AG09309 (cell line): ENCODE results near the gene ERGIC1.
A peak's percentile ranks its signal among the peaks of the same experiment; 100 is the strongest.

Experiments
- DNase-seq: peaks from one replicate; pipeline ENCODE4 v3.0.0-alpha.2; 2010; ENCODE audit warnings: low read depth
- H3K4me3 ChIP-seq: 2 replicates; pipeline ENCODE4 v1.5.1; 2011; ENCODE audit warnings: mild to moderate bottlenecking, low read depth, low read length, moderate library complexity; ENCODE audit not compliant: control insufficient read depth
- TF ChIP-seq, protein P1 (sequence below): IDR thresholded peaks from 2 replicates; pipeline ENCODE4 v1.5.1; 2011; ENCODE audit warnings: mild to moderate bottlenecking, low read depth, low read length, inconsistent platforms; ENCODE audit not compliant: insufficient read depth, control insufficient read depth; ENCODE audit errors: missing control alignments

Gene ERGIC1

DNA sequence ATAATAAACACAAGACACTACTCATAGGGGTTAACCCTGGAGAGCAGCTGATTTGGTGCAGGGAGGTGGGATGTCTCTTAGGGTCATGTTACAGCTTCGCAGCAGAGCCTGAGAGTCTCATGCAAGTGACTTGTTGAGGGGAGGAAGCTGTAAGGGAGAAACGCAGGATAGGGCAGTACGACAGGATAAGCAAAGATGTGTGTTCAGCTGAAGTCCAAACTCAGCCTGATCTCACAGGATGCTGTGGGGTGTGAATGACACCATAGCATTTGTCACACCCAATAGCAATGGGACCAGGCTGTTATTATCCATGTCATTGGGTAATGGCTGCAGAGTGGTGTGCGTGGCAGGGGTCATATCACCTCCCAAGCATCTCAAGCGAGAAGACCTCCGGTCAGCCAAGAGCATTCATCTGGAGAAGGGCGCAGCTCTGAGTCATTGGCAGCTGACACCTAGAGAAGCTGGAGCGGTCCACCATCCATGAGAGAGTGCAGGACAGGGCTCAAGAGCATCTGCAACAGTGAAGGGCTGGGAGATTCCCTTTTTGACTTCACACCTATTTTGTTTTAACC, 76.0 kb downstream of the ERGIC1 start:
- TF ChIP-seq, protein P1, sequence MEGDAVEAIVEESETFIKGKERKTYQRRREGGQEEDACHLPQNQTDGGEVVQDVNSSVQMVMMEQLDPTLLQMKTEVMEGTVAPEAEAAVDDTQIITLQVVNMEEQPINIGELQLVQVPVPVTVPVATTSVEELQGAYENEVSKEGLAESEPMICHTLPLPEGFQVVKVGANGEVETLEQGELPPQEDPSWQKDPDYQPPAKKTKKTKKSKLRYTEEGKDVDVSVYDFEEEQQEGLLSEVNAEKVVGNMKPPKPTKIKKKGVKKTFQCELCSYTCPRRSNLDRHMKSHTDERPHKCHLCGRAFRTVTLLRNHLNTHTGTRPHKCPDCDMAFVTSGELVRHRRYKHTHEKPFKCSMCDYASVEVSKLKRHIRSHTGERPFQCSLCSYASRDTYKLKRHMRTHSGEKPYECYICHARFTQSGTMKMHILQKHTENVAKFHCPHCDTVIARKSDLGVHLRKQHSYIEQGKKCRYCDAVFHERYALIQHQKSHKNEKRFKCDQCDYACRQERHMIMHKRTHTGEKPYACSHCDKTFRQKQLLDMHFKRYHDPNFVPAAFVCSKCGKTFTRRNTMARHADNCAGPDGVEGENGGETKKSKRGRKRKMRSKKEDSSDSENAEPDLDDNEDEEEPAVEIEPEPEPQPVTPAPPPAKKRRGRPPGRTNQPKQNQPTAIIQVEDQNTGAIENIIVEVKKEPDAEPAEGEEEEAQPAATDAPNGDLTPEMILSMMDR, result no peak
- DNase-seq, result no peak
- H3K4me3 ChIP-seq, result no peak overlapping the region

DNA sequence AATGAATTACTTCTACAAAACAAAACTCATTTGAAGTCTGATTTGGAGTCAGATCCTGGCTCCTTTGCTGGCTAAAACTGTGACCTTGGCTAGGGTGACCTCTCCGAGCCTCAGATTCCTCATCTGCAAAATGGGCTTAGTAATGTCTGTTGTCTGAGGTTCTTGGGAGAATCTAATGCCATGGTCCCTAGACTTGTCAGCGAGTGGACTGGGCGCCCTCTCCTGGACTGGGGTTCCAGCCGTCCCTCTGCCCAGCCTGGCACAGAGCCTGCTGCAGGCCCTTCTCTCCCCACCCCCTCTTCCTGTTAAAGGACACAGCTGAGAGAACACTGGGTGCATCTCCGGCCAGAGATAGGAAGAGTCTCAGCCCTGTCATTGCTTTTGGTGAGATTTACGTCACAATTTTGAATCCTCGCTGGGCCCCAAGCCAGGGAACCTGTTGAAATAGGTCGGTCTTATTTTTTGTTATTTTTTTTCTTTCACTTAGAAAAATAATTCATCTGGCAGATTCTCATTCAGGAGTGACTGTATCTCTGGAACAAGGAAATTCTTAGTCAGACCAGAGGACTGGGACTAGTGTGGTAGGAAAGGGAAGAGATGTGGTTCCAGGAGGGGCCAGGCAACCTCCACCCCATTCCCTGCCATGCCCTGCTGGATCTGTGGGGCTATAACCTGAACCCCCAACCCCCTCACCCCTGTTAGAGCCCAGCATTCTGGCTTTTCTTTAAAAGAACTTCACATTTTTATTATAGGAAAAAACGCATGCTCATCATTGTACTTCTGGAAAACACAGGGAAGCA, 77.0 kb downstream of the ERGIC1 start:
- H3K4me3 ChIP-seq, result no peak overlapping the region
- DNase-seq, result no peak
- TF ChIP-seq, protein P1, result peak; percentile 43

DNA sequence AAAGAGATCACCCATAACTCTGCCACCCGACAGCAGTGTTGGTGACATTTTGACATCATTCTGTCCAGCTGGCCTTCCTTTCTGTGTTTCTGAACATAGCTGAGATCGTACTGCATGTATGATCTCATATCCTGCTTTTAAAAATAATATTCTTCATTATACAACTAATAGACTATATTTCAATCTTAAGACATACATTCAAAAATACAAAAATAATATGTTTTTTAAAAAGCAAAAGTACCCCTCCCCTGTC, 77.5 kb downstream of the ERGIC1 start:
- DNase-seq, result no peak
- H3K4me3 ChIP-seq, result no peak overlapping the region
- TF ChIP-seq, protein P1, result no peak

DNA sequence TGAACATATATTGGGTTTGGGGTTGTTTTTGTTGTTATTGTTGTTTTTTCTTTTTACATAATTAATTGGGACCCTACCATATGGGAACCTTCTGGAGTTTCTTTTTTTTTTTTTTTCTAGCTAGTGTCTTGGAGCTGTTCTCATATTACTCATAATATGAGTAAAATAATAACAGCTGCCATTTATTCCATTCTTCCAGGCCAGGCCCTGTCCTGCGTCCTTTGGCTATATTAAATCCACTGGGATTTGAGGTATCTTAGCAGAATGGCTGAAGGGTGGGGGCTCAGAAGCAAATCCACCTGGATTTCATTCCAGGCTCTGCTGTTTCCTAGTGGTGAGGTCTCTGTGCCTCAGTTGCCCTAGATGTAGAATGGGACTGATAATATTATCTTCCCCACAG, 77.9 kb downstream of the ERGIC1 start:
- TF ChIP-seq, protein P1, result no peak
- H3K4me3 ChIP-seq, result no peak overlapping the region
- no peak for DNase-seq

DNA sequence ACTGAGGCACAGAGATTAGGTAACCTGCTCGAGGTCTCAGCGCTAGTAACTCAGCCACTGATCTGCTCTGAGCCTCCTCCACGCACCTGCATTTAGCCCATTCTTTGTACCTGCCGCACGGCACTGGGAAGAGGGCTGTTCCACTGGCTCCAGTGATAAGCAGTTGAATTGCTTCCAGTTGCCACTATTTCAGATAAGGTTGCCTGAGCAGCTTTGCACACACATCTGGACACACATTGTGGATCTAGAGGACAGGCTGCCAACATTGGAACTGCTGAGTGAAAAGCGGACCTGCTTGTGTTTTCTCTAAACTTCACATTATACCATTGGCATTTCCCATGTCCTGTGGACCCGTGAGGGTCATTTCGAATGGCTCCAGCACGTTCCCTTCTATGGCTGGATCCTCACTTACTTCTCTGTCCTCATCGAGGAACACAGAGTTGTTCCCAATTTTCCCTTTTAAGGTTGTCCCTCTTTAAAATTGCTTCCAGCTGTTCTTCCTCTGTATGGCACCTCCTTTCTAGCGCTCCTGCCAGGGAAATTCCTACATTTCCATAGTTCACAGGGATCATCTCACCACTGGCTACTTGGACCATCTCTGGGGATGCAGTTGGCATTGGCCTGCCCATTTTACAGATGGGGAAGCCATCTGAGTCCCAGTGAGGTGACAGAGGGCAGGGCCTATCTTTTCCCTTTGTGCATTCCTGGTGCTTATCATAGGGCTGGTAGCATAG, 79.2 kb downstream of the ERGIC1 start:
- no peak overlapping the region for H3K4me3 ChIP-seq
- DNase-seq, result no peak
- TF ChIP-seq, protein P1, result no peak

DNA sequence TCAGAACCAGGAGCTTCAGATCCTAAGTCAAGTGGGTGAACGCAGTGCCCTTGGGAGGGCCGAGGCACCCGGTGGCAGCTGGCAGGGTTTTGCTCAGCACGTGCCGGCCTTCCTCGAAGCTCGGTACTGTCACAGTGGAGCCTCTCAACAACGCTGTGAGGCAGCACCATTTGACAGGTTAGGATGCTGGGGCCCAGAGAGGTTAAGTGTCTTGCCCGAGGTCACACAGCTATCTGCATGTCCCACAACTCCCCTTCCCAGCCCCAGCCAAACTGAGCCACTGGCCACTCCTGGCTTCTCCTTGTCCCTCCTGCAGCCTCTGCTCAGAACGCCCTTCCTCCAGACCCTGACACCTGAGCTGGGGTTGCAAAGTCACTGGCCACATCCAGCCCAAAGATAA, 81.5 kb downstream of the ERGIC1 start:
- no peak for DNase-seq
- TF ChIP-seq, protein P1, result no peak

More for the DNA sequence above, 81.5 kb downstream of the ERGIC1 start:
- no peak overlapping the region for H3K4me3 ChIP-seq
